HPDE6-E6E7 (cell line): ENCODE data around the gene ATP8A1.

Experiments used
- DNase-seq: peaks from one replicate; pipeline ENCODE4 v3.0.0; 2011; ENCODE audit warnings: missing footprints; ENCODE audit errors: extremely low spot score

Gene ATP8A1

DNA sequence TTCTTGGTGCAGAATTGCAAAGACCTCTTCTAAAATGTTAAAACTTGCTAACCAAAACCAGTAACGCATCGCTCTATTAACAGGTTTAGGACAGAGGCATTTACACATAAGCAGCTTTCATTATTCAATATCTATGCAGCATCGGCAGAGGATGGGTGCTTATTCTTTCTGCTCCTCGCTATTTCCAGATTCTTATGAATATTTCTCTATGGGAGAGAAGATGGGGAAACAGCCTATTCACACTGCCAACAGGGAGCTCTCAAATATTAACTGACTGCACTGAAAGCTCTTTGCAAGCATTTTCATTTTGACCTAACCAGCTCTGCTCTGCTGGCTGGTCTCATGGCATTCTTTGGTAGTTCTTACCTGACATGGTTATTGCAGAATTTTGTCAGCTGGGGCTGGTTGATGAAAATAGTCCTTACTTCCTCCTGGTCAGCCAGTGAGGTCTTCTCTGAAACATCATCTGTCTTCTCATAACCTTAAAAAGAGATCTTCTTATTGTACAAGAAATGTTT lies 30.2 kb downstream of the ATP8A1 start:
- DNase-seq, result no peak

DNA sequence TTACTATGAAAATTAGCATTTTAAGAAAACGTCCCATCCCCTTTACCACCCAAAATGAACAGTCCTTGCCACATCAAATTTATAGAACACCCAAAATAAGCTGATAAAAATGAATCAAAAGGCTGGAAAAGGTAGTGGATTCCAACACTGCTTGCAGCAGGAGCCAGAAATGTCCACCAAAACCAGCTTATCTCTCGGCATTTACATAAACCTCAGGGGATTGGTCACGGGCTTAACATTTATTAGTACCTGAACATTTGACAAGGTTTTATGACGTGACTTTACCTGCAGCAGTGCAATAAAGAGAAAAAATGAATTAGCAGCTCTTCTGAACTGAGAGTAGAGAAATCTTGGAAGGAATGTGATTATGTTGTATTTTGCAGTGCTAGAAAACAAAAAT lies 31.6 kb downstream of the ATP8A1 start:
- no peak for DNase-seq

DNA sequence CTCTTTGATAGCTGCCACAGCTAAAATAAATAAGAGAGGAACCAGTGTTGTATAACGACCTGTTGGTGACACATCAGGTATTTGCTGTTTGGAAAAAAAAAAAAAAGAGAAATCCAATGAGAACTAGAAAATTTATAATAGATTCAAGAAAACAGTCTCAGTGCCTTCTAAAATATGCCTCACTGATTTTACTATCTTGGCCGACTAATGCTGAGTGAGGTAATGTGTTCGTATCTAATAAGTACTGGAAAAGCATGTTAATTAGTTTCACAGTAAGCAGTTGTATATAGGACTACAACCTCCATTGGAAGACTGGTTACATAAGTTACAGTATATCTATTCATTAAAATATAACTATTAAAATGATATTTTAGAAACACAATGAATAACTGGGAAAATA lies 32.4 kb downstream of the ATP8A1 start:
- no peak for DNase-seq

DNA sequence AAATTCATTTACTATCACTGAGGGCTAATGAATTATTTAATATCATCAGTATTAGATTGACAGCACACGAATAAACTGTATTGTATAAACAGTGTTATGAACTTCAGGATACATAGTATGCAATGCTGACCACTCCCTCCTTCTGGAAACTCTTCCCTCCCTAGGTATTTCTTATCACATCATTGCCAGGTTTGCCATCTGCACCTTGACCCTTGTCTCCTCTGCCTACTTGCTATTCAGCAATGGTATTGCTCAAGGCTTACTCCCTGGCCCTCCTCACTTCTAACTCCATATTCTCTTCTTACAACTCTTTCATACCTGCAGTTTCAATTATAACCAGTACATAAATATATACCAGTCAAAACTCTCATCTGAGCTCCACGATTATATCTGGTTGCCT lies 38.9 kb downstream of the ATP8A1 start:
- DNase-seq, result no peak

DNA sequence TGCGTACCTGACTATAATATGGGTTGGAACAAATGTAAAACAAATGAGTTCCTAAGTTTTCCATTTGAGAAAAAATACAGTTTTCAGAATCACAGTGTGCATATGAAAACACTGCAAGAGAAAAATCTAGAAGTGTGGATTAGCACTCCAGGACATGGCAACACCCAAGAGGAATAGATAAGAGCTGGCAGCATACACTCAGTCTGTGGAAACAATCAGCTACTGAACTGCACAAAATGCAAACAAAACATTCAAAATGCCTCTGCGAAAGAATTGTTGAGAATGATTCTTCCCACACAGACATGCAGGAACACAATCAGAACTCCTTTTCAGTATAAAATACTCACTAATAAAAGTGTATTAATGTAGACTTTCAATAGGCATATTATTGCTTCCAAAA lies 39.9 kb downstream of the ATP8A1 start:
- no peak for DNase-seq

DNA sequence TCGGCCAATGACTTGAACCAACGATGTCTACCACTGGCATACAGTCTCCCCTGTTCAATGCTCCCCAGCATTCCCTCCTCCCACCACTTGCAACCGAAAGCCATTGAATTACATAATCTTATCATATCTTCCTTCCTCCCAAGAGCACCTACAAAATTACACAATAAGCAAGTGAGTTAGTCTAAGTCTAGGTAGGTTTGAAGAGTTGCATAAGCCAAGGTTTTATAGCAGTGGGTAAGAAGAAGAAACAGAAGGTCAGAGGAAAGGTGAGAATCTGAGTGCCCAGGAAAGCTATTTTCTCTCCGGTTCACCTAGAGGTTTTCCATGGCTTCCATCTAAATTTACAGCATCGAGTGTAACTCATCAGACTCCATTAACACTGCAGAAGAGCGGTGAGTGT lies 40.3 kb downstream of the ATP8A1 start:
- no peak for DNase-seq

DNA sequence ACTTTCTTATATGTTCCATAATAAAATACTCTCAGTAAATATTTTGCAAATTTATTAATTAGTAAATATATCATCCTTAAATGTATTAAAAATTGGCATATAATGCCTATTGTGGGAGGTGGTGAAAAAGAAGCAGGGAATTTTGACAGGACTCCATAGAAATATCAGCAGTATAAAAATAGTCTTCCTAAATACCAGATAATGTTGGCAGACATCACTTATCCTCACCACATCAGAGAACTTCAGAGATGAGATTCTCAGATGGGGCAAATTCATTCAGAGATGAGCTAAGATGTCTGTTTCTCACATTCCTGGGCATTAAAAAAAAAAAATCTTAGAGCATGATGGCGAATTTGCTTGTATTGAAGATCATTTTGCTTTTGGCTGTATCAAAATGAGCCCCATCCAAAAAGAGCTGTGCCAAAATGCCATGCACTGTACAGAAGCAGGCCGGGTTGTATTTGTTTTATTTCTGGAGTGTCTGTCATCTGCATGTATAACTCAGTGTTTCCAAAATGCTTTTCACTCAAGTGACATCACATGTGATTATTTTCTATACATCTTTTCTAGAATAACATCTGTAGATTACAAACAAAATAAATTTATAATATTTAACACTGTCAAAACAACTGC lies 41.7 kb downstream of the ATP8A1 start:
- no peak for DNase-seq

DNA sequence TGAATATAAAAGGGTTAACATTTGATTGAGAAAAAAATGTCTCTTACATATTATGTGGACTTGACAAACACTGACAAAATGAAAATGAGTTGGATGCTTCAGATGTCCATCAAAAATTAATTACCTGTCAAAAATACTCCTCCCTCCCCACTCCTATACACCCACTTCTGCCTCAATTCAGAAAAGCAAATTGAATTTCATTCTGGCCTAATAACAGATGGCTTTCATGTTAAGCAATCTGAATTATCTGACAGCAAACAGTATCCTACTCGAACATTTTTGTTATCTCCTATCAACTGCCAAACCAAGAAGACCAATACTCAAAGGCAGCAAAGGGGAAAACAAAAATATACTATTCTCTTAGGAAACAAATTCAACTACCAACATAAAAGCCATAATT lies 44.0 kb downstream of the ATP8A1 start:
- DNase-seq, result no peak

DNA sequence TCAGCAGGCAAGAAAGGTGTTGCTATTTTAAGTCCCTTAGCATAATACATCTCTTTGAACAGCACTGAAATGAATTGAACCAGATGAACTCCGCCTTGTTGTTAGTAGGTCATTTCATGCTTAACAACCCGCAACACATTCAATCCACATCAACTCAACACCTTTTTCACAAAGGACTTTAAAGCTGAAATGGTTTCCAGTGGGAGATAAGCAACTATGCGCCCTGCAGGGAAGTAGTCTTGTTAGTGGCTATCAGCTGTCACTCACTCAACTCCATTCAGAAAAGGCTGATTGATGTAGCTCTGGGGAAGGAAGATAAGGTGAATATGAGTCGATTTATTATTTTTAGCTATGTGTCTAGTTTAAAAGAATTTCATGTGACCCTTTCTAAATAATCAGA lies 46.0 kb downstream of the ATP8A1 start:
- no peak for DNase-seq

DNA sequence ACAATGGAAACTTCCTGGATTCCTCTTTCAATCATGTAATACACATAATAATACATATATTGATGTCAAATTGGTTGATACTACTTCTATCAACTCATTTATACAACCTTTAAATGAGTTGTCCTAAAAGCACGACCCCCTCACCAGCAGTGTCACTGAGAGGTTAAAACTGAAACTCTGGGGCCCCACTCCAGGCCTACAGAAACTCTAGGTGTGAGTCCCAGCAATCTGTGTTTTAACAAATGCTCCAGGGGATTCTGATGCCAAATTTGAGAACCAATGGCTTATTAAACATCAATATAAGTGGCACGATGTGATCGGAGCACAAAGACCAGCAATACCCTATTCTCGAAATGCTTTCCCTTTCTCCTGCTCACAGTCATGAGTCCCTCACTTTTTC lies 47.9 kb downstream of the ATP8A1 start:
- DNase-seq, result no peak

DNA sequence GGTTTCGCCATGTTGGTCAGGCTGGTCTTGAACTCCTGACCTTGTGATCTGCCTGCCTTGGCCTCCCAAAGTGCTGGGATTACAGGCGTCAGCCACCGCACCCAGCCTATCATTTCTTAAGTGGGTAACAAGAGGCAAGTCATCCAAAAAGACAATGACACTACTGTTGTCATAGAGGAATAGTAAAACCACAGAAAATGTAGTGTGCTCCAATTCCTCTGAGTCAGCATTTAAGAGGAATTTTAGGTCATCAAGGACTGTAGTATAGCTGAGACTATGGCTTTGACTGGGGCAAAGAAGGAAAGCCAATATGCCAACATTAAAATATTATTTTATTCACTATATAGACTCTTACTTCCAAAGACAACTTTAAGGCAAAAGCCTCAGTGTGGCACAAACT lies 48.4 kb downstream of the ATP8A1 start:
- no peak for DNase-seq

DNA sequence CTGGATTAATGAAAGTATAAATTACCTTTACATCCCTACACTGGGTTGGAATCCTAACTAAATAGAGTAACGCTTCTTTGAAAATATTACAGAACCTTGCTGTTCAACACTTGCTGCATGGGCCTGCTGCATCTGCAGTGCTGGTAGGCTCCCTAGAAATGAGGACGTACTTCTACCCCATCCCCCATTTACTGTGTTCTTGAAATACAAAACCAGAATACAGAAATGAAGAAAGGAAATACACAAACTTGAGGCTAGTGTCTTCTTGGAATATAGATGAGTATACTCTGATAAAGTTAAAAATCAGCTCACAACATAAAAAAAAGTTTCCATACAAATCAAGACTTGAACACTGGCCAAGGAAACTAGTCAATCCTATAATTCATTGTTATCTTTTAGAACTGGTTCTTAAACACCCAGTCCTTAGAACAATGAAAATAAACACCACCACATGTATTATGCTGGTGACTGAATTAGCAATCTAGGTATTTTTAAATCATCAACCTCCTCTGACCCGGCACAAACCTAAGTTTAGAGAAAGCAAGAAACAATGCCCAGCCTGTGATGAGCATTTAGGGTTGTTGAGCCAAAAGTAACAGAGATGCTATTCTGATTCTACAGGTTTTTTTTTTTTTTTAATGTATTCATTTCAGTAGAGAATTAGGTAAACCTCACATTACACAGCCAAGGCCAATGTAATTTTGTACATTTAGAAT lies 49.7 kb downstream of the ATP8A1 start:
- no peak for DNase-seq

DNA sequence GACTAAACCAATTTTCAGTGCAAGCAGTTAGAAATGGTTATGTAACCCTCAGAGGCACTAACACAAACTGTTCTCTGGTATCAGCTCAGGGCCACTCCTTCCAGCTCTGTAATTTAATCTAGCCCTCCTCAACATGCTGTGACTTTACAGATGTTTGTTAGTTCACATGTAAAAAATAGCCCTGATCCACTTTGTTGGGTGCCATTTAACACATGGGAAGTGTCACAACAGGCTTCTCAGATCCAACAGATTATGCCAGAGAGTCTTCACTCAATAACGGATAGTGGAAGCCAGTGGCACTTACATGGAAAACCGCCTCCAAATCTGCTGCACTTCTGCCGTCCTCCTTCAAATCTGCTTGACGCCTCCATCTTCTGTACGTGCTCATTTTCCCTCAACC lies 51.6 kb downstream of the ATP8A1 start:
- DNase-seq, result no peak

DNA sequence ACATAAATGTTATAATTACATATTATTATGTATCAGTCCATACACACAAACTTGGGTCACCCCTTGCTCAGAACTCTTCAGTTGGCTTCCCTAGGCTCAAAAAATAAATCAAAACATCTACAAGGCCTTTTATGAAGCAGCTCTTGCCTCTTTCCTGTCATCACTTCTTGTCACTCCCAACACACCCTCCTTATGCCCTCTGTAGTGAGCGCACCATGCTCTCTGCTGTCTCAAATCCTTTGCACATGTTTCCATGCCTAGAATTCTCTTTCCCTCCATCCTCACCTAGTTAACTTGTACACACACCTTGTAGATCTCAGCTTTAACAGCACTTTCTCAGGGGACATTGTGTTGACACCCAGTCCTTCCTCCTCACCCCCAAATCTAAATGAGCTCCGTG lies 53.0 kb downstream of the ATP8A1 start:
- DNase-seq, result no peak

DNA sequence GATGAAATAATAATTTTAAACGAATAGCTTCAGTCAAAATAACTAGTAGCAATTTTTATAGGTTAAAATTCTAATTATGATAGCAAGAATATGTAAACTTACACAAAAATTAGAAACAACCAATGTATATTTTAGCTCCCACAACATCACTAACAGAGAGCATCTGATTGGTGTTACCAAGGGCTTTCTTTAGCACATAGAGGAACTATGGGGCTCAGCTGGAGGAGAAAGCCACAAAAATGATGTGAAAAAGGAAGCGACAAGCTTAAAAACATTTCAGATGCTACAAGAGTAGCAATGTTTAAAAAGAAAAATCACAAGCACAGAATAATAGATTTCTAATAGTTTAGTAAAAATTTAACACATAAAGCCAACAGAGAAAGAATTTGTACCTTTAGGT lies 56.3 kb downstream of the ATP8A1 start:
- no peak for DNase-seq

DNA sequence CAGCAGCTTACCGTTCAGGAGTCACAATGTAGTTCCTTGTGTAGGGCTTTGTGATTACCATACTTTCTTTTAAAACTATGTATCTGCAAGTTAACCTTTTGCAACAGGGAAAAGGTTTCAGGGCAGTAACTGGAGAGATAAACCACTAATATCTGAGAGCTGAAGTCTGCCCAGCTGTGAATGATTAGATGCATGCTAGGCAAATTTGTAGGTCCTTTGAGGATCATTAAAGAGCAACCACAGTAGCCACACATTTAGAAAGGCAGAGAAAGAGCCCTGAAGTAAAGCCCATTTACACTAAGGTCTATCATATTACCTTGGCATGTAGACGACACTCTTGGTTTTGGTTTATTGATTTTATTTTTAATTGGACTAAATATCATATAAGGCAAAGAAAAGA lies 60.0 kb downstream of the ATP8A1 start:
- DNase-seq, result no peak

DNA sequence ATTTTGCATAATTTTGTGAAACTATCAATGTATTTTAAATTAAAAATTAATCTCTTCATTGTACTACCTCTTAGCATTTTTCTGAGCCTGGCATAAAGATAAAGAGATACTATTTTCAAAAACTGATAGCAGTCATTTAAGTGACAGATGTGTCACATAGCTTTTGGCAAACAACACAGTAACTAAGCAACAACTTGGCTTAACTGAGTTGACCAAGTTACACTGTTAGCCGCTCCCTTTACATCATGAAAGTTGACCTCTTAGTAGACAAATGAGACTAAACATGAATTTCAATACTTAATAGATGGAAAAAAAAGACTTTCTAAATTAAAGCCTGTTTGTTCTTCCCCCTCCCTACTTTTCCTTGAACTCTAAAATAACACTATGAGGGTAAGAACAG lies 62.0 kb downstream of the ATP8A1 start:
- DNase-seq, result no peak

DNA sequence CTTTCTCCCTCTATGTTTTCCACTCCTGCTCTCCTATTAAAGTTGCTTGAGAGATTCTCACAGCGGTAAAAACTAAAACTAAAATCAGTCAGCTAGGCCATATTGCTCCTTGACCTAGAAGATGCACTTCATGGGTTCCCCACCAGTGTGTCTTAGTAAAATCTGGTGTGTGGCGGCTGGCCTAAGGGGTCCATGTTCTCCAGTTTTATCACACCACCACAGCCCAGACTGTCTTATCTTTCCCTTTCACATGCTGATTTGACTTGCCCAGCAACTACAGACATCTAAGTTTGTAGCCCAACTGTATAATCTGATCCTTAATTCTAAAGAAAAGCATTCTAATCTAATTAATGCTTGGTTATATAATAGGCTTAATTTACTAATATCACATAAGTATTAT lies 68.0 kb downstream of the ATP8A1 start:
- no peak for DNase-seq

DNA sequence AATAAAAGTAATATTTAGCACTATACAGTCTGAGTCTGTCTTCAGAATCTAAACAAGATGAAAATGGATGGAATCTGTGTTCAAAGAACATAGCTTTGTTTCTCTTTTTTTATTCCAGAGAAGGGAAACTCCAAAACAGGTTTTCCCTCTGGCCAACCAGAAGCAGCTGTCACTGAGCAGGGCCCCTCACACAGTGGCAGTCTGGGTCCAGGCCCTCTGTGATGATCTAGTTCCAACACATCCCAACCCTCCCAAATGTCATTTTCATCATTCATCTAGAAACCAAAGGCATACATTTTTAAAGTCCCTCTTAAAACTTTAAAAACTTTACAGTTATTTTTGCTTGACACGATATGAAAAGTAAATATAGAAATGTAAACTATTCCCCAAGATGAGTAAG lies 70.1 kb downstream of the ATP8A1 start:
- no peak for DNase-seq

DNA sequence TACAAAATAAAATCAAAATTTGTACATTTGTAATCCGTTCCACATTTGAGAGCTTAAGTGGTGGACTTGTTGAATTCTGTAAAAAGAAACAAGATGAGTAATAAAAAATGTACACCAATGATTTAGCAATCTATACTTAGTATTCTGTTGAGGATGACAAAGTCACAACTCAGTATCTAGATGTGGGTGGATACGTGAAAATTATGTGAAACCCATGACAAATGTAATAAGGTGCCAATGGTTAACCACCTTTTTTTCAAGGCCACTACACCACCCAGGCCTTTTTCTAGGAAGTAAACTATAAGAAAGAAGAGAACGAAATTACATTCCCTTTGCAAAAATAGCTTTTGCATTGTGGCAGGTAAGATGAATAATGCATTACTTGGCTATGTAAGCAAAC lies 77.0 kb downstream of the ATP8A1 start:
- no peak for DNase-seq

DNA sequence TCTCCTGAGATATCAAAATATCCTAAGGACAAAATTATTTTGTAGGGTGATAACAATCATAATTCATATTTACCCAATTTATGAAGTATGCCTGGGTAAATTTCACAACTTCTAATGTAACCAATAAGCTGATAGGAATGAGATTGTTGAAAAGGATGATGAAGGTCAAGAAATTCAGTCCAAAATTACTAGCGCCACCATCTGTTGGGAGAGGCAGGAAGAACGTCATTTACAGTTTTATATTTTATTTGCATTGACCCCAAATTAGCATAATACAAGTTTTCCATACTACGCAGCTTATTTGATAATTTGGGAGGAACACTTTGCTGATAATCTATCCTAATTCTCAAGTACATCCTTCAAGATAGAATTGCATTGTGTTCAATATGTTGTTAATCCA lies 78.7 kb downstream of the ATP8A1 start:
- DNase-seq, result no peak

DNA sequence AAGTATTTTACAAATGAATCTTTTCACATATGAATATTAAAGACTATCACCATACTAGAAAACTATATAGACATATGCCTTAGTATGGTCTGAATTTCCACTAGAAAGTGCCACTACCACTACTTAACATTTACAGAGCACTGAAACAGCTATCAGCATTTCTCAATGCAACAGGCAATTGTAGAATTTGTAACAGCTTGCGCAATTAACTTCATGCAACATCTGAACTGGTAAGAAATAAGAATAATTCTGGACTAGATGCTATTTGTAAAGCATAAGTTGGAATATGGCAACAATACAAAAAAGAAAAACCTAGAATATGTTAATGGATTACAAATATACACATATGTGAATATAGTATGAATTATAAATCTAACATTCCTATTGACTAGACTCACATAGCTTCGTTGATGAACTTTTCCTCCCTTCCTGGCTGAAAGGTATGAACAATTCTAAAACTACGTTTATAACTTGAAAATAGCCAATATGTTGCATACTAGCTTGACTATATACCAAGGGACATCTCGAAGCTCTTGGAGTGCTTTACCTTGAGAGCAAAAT lies 82.0 kb downstream of the ATP8A1 start:
- DNase-seq, result no peak

DNA sequence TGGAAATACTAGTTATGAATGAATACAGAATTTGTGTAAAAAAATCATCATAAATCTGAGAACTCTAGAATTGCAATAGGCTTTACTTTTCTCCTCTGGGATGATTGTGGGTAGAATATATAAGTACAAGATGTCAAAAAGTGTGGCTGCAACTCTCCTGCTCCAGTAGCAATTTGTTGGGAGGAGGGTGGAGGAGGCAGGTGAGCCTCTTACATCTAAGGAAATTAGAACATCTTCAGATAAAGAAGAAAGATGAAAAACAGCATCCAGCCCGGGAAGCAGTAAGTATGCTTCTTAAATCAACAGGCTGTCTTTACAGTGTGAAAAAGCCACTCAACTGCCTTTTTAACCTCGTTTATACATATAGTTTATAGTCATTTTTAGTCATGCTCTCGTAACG lies 83.7 kb downstream of the ATP8A1 start:
- no peak for DNase-seq
